ENCODE results near the gene NFKB1. TPM values are rescaled to one million over a fixed set of nuclear protein-coding genes. Genes with fewer than 3 reads are reported as not detected.
A peak's percentile ranks its signal among the peaks of the same experiment; 100 is the strongest.

Gene NFKB1
- total and polyA plus RNA-seq, 8 donors: 7.0 to 33.5 (median 15.4) TPM

GRCh38 chr4:102511830-102512605 is 10.9 kb downstream of the NFKB1 start:
- ATAC-seq (no peak), DNase-seq (no peak), FAIRE-seq (no peak)
- H3K36me3 ChIP-seq: no peaks in the 10 kb centered on the region
- H3K4me3 ChIP-seq: no peak overlapping the region
- no peaks in the 10 kb centered on the region for H3K9me3 ChIP-seq
- H3K27me3 ChIP-seq: no peaks in the 10 kb centered on the region
- H3K27ac ChIP-seq: no peak overlapping the region
- TF ChIP-seq, protein P1, sequence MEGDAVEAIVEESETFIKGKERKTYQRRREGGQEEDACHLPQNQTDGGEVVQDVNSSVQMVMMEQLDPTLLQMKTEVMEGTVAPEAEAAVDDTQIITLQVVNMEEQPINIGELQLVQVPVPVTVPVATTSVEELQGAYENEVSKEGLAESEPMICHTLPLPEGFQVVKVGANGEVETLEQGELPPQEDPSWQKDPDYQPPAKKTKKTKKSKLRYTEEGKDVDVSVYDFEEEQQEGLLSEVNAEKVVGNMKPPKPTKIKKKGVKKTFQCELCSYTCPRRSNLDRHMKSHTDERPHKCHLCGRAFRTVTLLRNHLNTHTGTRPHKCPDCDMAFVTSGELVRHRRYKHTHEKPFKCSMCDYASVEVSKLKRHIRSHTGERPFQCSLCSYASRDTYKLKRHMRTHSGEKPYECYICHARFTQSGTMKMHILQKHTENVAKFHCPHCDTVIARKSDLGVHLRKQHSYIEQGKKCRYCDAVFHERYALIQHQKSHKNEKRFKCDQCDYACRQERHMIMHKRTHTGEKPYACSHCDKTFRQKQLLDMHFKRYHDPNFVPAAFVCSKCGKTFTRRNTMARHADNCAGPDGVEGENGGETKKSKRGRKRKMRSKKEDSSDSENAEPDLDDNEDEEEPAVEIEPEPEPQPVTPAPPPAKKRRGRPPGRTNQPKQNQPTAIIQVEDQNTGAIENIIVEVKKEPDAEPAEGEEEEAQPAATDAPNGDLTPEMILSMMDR (IDR thresholded peaks at IDR 0.05): no peak
- intact Hi-C loops (cut with DNase I): no loop called here
- peaks cover 0 to 7% (median 0%) of the 10 kb centered on the region in 3 donors for H3K4me1 ChIP-seq
- WGBS, 2 donors: 95 to 98% methylated on average over 5 of the region's 5 CpGs

GRCh38 chr4:102514298-102514964 is 13.3 kb downstream of the NFKB1 start:
- FAIRE-seq: no peak
- WGBS, 2 donors: 68 to 75% methylated on average over 6 of the region's 6 CpGs

GRCh38 chr4:102517753-102518152 is 16.6 kb downstream of the NFKB1 start:
- TF ChIP-seq, protein P1 (IDR thresholded peaks at IDR 0.05): no peak

More at GRCh38 chr4:102514298-102514964, 13.3 kb downstream of the NFKB1 start:
- H3K4me3 ChIP-seq: no peak overlapping the region
- no peak for DNase-seq
- H3K9me3 ChIP-seq: no peaks in the 10 kb centered on the region
- no peak for ATAC-seq
- peaks cover 0 to 21% (median 7%) of the 10 kb centered on the region in 3 donors for H3K4me1 ChIP-seq
- intact Hi-C loops (cut with DNase I): no loop called here
- H3K36me3 ChIP-seq: no peaks in the 10 kb centered on the region
- TF ChIP-seq, protein P1 (IDR thresholded peaks at IDR 0.05): no peak
- H3K27ac ChIP-seq: no peak overlapping the region
- H3K27me3 ChIP-seq: no peaks in the 10 kb centered on the region

DNA sequence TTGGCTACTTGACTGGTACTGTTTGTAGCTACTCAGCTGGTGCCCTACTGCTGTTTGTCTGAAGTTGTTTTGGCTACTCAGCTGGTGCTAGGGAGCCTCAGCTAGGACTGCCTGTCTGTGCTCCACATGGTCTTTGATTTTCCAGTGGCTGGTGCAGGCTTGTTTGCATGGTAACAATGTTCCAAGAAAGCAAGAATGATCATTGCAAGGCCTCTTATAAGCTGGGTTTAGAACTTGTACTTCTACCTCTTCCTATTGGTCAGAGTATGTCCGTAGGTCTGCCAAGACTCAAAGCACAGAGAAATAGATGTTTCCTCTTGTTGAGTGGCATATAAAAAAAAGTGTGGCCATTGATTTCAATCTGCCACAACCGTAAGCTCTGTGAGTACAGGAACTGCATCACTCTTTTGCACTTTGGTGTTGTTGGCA is 17.6 kb downstream of the NFKB1 start:
- Histone ChIP-seq H3K4me3 (no peak overlapping the region), H3K27me3 (no peaks in the 10 kb centered on the region), H3K36me3 (no peaks in the 10 kb centered on the region), H3K9me3 (no peaks in the 10 kb centered on the region), H3K27ac (no peak overlapping the region), H3K4me1 (peaks cover 0 to 35% (median 11%) of the 10 kb centered on the region in 3 donors)
- WGBS, 2 donors: 81 to 84% methylated on average over 2 of the region's 2 CpGs
- DNase-seq: no peak
- intact Hi-C loops (cut with DNase I): no loop called here
- FAIRE-seq: no peak
- TF ChIP-seq, protein P1 (IDR thresholded peaks at IDR 0.05): no peak
- ATAC-seq: peak in 3 of 4 donors; percentile 36 to 70 (median 56)

More at GRCh38 chr4:102517753-102518152, 16.6 kb downstream of the NFKB1 start:
- no peak for DNase-seq
- peaks cover 0 to 31% (median 11%) of the 10 kb centered on the region in 3 donors for H3K4me1 ChIP-seq
- ATAC-seq: no peak
- FAIRE-seq: no peak
- intact Hi-C loops (cut with DNase I): no loop called here
- no peaks in the 10 kb centered on the region for H3K27me3 ChIP-seq
- no peaks in the 10 kb centered on the region for H3K9me3 ChIP-seq
- no peak overlapping the region for H3K4me3 ChIP-seq
- H3K27ac ChIP-seq: no peak overlapping the region
- H3K36me3 ChIP-seq: no peaks in the 10 kb centered on the region
